Breast epithelium (tissue), 3 donors: ENCODE results near the gene GRP.

Experiments used
- CTCF ChIP-seq, 3 donors: fragments of 450-650 bp; IDR thresholded peaks; one replicate each; pipeline ENCODE4 v1.5.1; 2016 to 2017; ENCODE audit warnings: antibody characterized with exemption in 3 of 3, mild to moderate bottlenecking in 3 of 3, moderate library complexity in 3 of 3
- POLR2A ChIP-seq: fragments of 450-650 bp; IDR thresholded peaks from one replicate; pipeline ENCODE4 v1.6.1; 2016; ENCODE audit warnings: antibody characterized with exemption, mild to moderate bottlenecking, moderate library complexity
- POLR2AphosphoS5 ChIP-seq, 3 donors: sonication (generic); formaldehyde crosslinking; IDR thresholded peaks; one replicate each; pipeline ENCODE4 v1.6.1; 2017; ENCODE audit warnings: antibody characterized with exemption in 3 of 3

GRCh38 chr18:59202258-59202820 lies 17.6 kb upstream of the GRP start:
- TF ChIP-seq POLR2A (no peak), POLR2AphosphoS5 (IDR thresholded peaks at IDR 0.05) (no peak), CTCF (IDR thresholded peaks at IDR 0.05) (no peak)
